Liver (tissue), 9 donors: Measurements from ENCODE around the gene KRTAP10-8. TPM values are rescaled to one million over a fixed set of nuclear protein-coding genes. Genes with fewer than 3 reads are reported as not detected.

Experiments used
- DNase-seq: peaks from one replicate; pipeline ENCODE4 v3.0.0-alpha.2; 2017; ENCODE audit warnings: low spot score
- H3K27ac ChIP-seq, 2 donors: one replicate each; pipeline ENCODE4 v1.7.0; 2013; ENCODE audit warnings: inconsistent platforms in 2 of 2, low read length in 2 of 2, control low read depth in 1 of 2, low read depth in 1 of 2, mild to moderate bottlenecking in 1 of 2
- H3K27me3 ChIP-seq, 4 donors: one replicate each; pipeline versions ENCODE4 v1.6.1 to v1.7.0; 2013; ENCODE audit warnings: low read length in 3 of 4, inconsistent platforms in 1 of 4, mild to moderate bottlenecking in 1 of 4, moderate library complexity in 1 of 4; ENCODE audit not compliant: control insufficient read depth in 4 of 4, insufficient read depth in 4 of 4
- H3K36me3 ChIP-seq, 4 donors: one replicate each; pipeline versions ENCODE4 v1.6.1 to v1.7.0; 2013; ENCODE audit warnings: low read length in 3 of 4, mild to moderate bottlenecking in 3 of 4, low read depth in 1 of 4, moderate library complexity in 1 of 4; ENCODE audit not compliant: control insufficient read depth in 4 of 4, insufficient read depth in 3 of 4
- H3K4me1 ChIP-seq, 4 donors: one replicate each; pipeline versions ENCODE4 v1.6.1 to v1.7.0; 2013; ENCODE audit warnings: low read length in 3 of 4, mild to moderate bottlenecking in 3 of 4, moderate library complexity in 1 of 4; ENCODE audit not compliant: control insufficient read depth in 4 of 4, insufficient read depth in 4 of 4
- H3K4me3 ChIP-seq, 3 donors: one replicate each; pipeline versions ENCODE4 v1.6.1 to v1.7.0; 2013; ENCODE audit warnings: low read length in 3 of 3, control low read depth in 1 of 3, low read depth in 1 of 3, mild to moderate bottlenecking in 1 of 3
- H3K9ac ChIP-seq, 2 donors: one replicate each; pipeline ENCODE4 v1.7.0; 2013; ENCODE audit warnings: low read length in 2 of 2, mild to moderate bottlenecking in 2 of 2, moderate library complexity in 2 of 2, control low read depth in 1 of 2, low read depth in 1 of 2
- H3K9me3 ChIP-seq, 4 donors: one replicate each; pipeline versions ENCODE4 v1.6.1 to v1.7.0; 2013; ENCODE audit warnings: low read length in 3 of 4; ENCODE audit not compliant: control insufficient read depth in 4 of 4
- ATF3 ChIP-seq: IDR thresholded peaks from 2 replicates; pipeline ENCODE4 v1.6.1; 2016; ENCODE audit warnings: antibody characterized with exemption
- CTCF ChIP-seq: fragments of 150-350 bp; IDR thresholded peaks from 2 replicates; pipeline ENCODE4 v1.5.1; 2017; ENCODE audit warnings: improper control_type of control experiment, low read depth, low read length; ENCODE audit not compliant: missing input control
- EGR1 ChIP-seq, 2 donors: IDR thresholded peaks; 2 replicates each; pipeline ENCODE4 v1.6.1; 2016 to 2018; ENCODE audit warnings: antibody characterized with exemption in 2 of 2, low read depth in 2 of 2
- FOXA1 ChIP-seq: IDR thresholded peaks from 2 replicates; pipeline ENCODE4 v1.6.1; 2016; ENCODE audit warnings: antibody characterized with exemption
- FOXA2 ChIP-seq: IDR thresholded peaks from 2 replicates; pipeline ENCODE4 v1.6.1; 2016; ENCODE audit warnings: antibody characterized with exemption
- GABPA ChIP-seq, 2 donors: IDR thresholded peaks in 1 of 2; conservative IDR thresholded peaks in 1 of 2; 2 replicates each; pipeline ENCODE4 v1.6.1; 2016; ENCODE audit warnings: antibody characterized with exemption in 2 of 2, mild to moderate bottlenecking in 1 of 2, moderate library complexity in 1 of 2
- HNF4A ChIP-seq, 2 donors: conservative IDR thresholded peaks; 2 replicates each; pipeline ENCODE4 v1.6.1; 2016; ENCODE audit warnings: antibody characterized with exemption in 2 of 2, mild to moderate bottlenecking in 2 of 2
- HNF4G ChIP-seq: IDR thresholded peaks from 2 replicates; pipeline ENCODE4 v1.6.1; 2016; ENCODE audit warnings: antibody characterized with exemption
- JUND ChIP-seq, 2 donors: IDR thresholded peaks; 2 replicates each; pipeline ENCODE4 v1.6.1; 2016; ENCODE audit warnings: antibody characterized with exemption in 2 of 2
- NR2F2 ChIP-seq: IDR thresholded peaks from 2 replicates; pipeline ENCODE4 v1.6.1; 2016; ENCODE audit warnings: antibody characterized with exemption
- RAD21 ChIP-seq, 2 donors: IDR thresholded peaks; 2 replicates each; pipeline ENCODE4 v1.6.1; 2016; ENCODE audit warnings: antibody characterized with exemption in 2 of 2, mild to moderate bottlenecking in 2 of 2
- RXRA ChIP-seq, 2 donors: IDR thresholded peaks; 2 replicates each; pipeline ENCODE4 v1.6.1; 2017 to 2018; ENCODE audit warnings: antibody characterized with exemption in 2 of 2, mild to moderate bottlenecking in 1 of 2
- SP1 ChIP-seq: IDR thresholded peaks from 2 replicates; pipeline ENCODE4 v1.6.1; 2018; ENCODE audit warnings: antibody characterized with exemption, mild to moderate bottlenecking
- TAF1 ChIP-seq: conservative IDR thresholded peaks from 2 replicates; pipeline ENCODE4 v1.6.1; 2016; ENCODE audit warnings: antibody characterized with exemption, mild to moderate bottlenecking
- YY1 ChIP-seq: IDR thresholded peaks from 2 replicates; pipeline ENCODE4 v1.6.1; 2016; ENCODE audit warnings: antibody characterized with exemption, mild to moderate bottlenecking
- WGBS: extraction: QIAGEN DNeasy Blood & Tissue Kit; methylation state at CpG from one replicate; pipeline ENCODE4 v1.1.7; 2013; 5-methylcytosine and 5-hydroxymethylcytosine counted together
- polyA plus RNA-seq, 2 donors: library from polyadenylated mRNA; stranded (reverse) in 1 of 2; unstranded in 1 of 2; fragments of 200-250 nt in 1 of 2; fragments of >200 nt in 1 of 2; fragmentation: Nextera tagmentation in 1 of 2; extraction: Ambion mirVana in 1 of 2; gene quantifications; one replicate each; pipeline versions ENCODE4 v1.2.1 to v1.2.3, GENCODE V29; 2013 to 2015
- total RNA-seq, 2 donors: library from RNA; depleted of rRNA; stranded (reverse); fragments of >200 nt; gene quantifications; one replicate each; pipeline ENCODE4 v1.2.3, GENCODE V29; 2014
- TF ChIP-seq, protein P1 (sequence below): IDR thresholded peaks from 2 replicates; pipeline ENCODE4 v1.6.1; 2016; ENCODE audit warnings: antibody characterized with exemption
- donor health status: healthy.
- donor health status: healthy.
- donor health status: healthy.
- donor health status: healthy.
- donor health status: healthy.

KRTAP10-8 gene
- total RNA-seq (not detected), polyA plus RNA-seq (not detected)

- no peaks in the 10 kb centered on the region for H3K4me1 ChIP-seq
- no peak for TF ChIP-seq JUND (IDR thresholded peaks at IDR 0.05)
- TF ChIP-seq HNF4A (conservative IDR thresholded peaks at IDR 0.05), result no peak
- no peaks in the 10 kb centered on the region for H3K36me3 ChIP-seq
- H3K9me3 ChIP-seq, result peaks cover 0 to 11% (median 1%) of the 10 kb centered on the region in 4 donors
- no peak within 1 kb of the TSS for H3K27ac ChIP-seq
- no peak for DNase-seq
- H3K4me3 ChIP-seq, result no peak within 1 kb of the TSS
- H3K9ac ChIP-seq, result no peak within 1 kb of the TSS
- H3K27me3 ChIP-seq, result no peaks in the 10 kb centered on the region
- WGBS, result 88% methylated on average over 8 of the region's 8 CpGs
Measured at GRCh38 chr21:44612029-44612486, at the start of gene KRTAP10-8. TSS of gene KRTAP10-8 (plus strand) at chr21:44612079. CDS start at chr21:44612101, 22 bp downstream.

- H3K4me3 ChIP-seq, result no peak overlapping the region
- H3K9me3 ChIP-seq, result no peaks in the 10 kb centered on the region
- WGBS, result 97% methylated on average over 1 of the region's 1 CpG
- DNase-seq, result no peak
- no peaks in the 10 kb centered on the region for H3K36me3 ChIP-seq
- H3K9ac ChIP-seq, result no peak overlapping the region
- no peaks in the 10 kb centered on the region for H3K27me3 ChIP-seq
- no peaks in the 10 kb centered on the region for H3K4me1 ChIP-seq
- no peak overlapping the region for H3K27ac ChIP-seq
- TF ChIP-seq EGR1 (IDR thresholded peaks at IDR 0.05; ENCODE audit: low read depth in 2 of 2) (no peak), RXRA (IDR thresholded peaks at IDR 0.05) (no peak), HNF4G (no peak)
Measured at GRCh38 chr21:44564099-44564498, 47.8 kb upstream of the KRTAP10-8 start.

DNA sequence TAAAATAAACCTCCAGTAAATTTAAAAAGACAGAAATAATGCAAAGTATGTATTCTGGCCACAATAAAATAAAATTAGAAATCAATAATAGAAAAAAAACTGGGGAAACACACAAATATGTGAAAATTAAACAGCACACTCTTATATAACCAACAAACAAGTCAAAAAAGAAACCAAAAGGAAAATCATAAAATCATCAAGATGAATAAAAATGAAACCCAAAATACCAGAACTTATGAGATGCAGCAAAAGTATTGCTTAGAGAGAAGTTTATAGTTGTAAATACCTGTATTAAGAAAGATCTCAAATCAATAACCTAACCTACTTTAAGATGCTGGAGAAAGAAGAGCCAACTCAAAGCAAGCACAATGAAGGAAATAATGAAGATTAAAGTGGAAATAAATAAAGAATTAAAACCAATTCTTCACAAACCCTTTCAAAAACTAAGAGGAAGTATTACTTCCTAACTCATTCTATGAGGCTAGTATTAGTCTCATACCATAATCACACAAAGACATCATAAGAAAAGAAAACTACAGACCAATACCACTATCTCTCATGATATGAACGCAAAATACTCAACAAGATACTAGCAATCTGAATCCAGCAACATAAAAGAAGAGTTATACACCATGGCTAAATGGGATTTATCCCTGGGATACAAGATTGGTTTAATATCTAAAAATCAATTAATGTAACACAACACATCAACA lies 46.8 kb upstream of the KRTAP10-8 start:
- Histone ChIP-seq H3K36me3 (no peaks in the 10 kb centered on the region), H3K4me1 (no peaks in the 10 kb centered on the region), H3K27ac (no peak overlapping the region), H3K9ac (no peak overlapping the region), H3K27me3 (no peaks in the 10 kb centered on the region), H3K4me3 (no peak overlapping the region), H3K9me3 (no peaks in the 10 kb centered on the region)
- TF ChIP-seq YY1 (no peak), RXRA (IDR thresholded peaks at IDR 0.05) (no peak), CTCF (no peak), ATF3 (no peak), NR2F2 (no peak), SP1 (no peak), FOXA2 (no peak)
- DNase-seq, result no peak
- WGBS, result 32% methylated on average over 1 of the region's 1 CpG

DNA sequence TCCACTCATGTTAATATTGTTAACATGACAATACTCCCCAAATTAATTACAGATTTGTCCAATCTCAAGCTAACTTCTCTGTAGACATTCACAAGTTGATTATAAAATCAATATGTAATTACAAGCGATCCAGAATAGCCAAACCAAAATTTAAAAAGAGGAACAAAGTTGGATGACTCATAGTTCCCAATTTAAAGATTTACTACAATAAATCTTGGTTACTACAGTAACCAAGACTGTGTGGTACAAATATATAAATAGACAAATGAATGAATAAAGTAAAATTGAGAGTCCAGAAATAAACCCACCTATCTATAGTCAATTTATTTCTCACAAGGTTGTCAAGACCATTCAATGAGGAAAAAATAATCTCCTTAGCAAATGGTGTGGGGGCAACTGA lies 45.5 kb upstream of the KRTAP10-8 start:
- Histone ChIP-seq H3K27me3 (no peaks in the 10 kb centered on the region), H3K36me3 (no peaks in the 10 kb centered on the region), H3K4me1 (no peaks in the 10 kb centered on the region), H3K9ac (no peak overlapping the region), H3K4me3 (no peak overlapping the region), H3K9me3 (peaks cover 0 to 2% (median 0%) of the 10 kb centered on the region in 4 donors), H3K27ac (no peak overlapping the region)
- 67% methylated on average over 1 of the region's 1 CpG for WGBS
- no peak for DNase-seq
- TF ChIP-seq RXRA (IDR thresholded peaks at IDR 0.05), result no peak
- no peak for TF ChIP-seq RAD21 (IDR thresholded peaks at IDR 0.05)
- no peak for TF ChIP-seq JUND (IDR thresholded peaks at IDR 0.05)
- TF ChIP-seq HNF4G, result no peak
- TF ChIP-seq FOXA2, result no peak
- TF ChIP-seq, protein P1, sequence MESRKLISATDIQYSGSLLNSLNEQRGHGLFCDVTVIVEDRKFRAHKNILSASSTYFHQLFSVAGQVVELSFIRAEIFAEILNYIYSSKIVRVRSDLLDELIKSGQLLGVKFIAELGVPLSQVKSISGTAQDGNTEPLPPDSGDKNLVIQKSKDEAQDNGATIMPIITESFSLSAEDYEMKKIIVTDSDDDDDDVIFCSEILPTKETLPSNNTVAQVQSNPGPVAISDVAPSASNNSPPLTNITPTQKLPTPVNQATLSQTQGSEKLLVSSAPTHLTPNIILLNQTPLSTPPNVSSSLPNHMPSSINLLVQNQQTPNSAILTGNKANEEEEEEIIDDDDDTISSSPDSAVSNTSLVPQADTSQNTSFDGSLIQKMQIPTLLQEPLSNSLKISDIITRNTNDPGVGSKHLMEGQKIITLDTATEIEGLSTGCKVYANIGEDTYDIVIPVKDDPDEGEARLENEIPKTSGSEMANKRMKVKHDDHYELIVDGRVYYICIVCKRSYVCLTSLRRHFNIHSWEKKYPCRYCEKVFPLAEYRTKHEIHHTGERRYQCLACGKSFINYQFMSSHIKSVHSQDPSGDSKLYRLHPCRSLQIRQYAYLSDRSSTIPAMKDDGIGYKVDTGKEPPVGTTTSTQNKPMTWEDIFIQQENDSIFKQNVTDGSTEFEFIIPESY, result no peak
- TF ChIP-seq TAF1, result no peak
- TF ChIP-seq CTCF, result no peak
- TF ChIP-seq NR2F2, result no peak
- no peak for TF ChIP-seq GABPA (IDR thresholded peaks at IDR 0.05 in 1 of 2, conservative IDR thresholded peaks at IDR 0.05 in 1 of 2)
- TF ChIP-seq SP1, result no peak
- TF ChIP-seq FOXA1, result no peak
